Brain microvascular endothelial cell (primary cell): ENCODE results near the gene ATF7IP.
"Not testable (repeated sequence)": the region's sequence is repeated elsewhere in the genome, so short reads cannot be mapped to it uniquely, and the experiment has no call there.

ENCODE experiments used
- DNase-seq: peaks from one replicate; pipeline ENCODE4 v3.0.0-alpha.2; 2020
- H3K27ac ChIP-seq: fragments of 250-450 bp; sonication (Bioruptor Pico); 2 replicates; pipeline ENCODE4 v1.5.1; 2020; ENCODE audit warnings: mild to moderate bottlenecking, moderate library complexity
- H3K27me3 ChIP-seq: fragments of 250-450 bp; sonication (Bioruptor Pico); replicated peaks from 2 replicates; pipeline ENCODE4 v1.5.1; 2020; ENCODE audit warnings: mild to moderate bottlenecking
- H3K36me3 ChIP-seq: fragments of 250-450 bp; sonication (Bioruptor Pico); replicated peaks from 2 replicates; pipeline ENCODE4 v1.5.1; 2020; ENCODE audit warnings: mild to moderate bottlenecking
- H3K4me3 ChIP-seq: 2 replicates; pipeline ENCODE4 v1.5.1; 2011; ENCODE audit warnings: low read depth, mild to moderate bottlenecking, control low read depth, low read length, moderate library complexity
- CTCF ChIP-seq: IDR thresholded peaks from 2 replicates; pipeline ENCODE4 v1.5.1; 2011; ENCODE audit warnings: low read depth, mild to moderate bottlenecking, moderate library complexity, low read length, control low read depth, inconsistent platforms; ENCODE audit errors: missing control alignments
- in situ Hi-C: cut with HindIII; loops from 2 replicates; pipeline ENCODE4 v1.10.0; 2017; ENCODE audit warnings: low sequenced_read_pairs, low pct_ligation_motif_present

Gene ATF7IP

GRCh38 chr12:14403293-14403692 is 37.8 kb downstream of the ATF7IP start:
- no peak overlapping the region for H3K4me3 ChIP-seq
- in situ Hi-C loops: no loop called here

GRCh38 chr12:14403711-14404196 is 38.3 kb downstream of the ATF7IP start:
- Histone ChIP-seq H3K27me3 (no peaks in the 10 kb centered on the region), H3K36me3 (no peaks in the 10 kb centered on the region), H3K27ac (peak overlapping the region; percentile 48), H3K4me3 (no peak overlapping the region)
- DNase-seq: peak; percentile 83
- in situ Hi-C loops: no loop called here
- TF ChIP-seq CTCF: no peak

More at GRCh38 chr12:14403293-14403692, 37.8 kb downstream of the ATF7IP start:
- DNase-seq: no peak
- Histone ChIP-seq H3K27me3 (no peaks in the 10 kb centered on the region), H3K27ac (peak overlapping the region; percentile 48), H3K36me3 (no peaks in the 10 kb centered on the region)
- no peak for TF ChIP-seq CTCF

GRCh38 chr12:14405407-14405806 is 39.9 kb downstream of the ATF7IP start:
- H3K36me3 ChIP-seq: not testable (repeated sequence)

GRCh38 chr12:14408208-14408607 is 42.7 kb downstream of the ATF7IP start:
- Histone ChIP-seq H3K27me3 (no peaks in the 10 kb centered on the region), H3K4me3 (no peak overlapping the region), H3K36me3 (no peaks in the 10 kb centered on the region), H3K27ac (no peak overlapping the region)
- no peak for DNase-seq
- no peak for TF ChIP-seq CTCF
- in situ Hi-C loops: no loop called here

More at GRCh38 chr12:14405407-14405806, 39.9 kb downstream of the ATF7IP start:
- H3K27ac ChIP-seq, H3K27me3 ChIP-seq, in situ Hi-C loops, H3K4me3 ChIP-seq, DNase-seq: not testable (repeated sequence)

- in situ Hi-C loops: no loop called here
- peak overlapping the region; percentile 77 for H3K27ac ChIP-seq
- no peak for TF ChIP-seq CTCF
- no peak overlapping the region for H3K4me3 ChIP-seq
- H3K36me3 ChIP-seq: no peaks in the 10 kb centered on the region
- no peaks in the 10 kb centered on the region for H3K27me3 ChIP-seq
- peak; percentile 69 for DNase-seq
Measured at GRCh38 chr12:14410177-14410576, 44.7 kb downstream of the ATF7IP start.

- H3K36me3 ChIP-seq: no peaks in the 10 kb centered on the region
- no peak overlapping the region for H3K4me3 ChIP-seq
- in situ Hi-C loops: no loop called here
- no peak for DNase-seq
- no peaks in the 10 kb centered on the region for H3K27me3 ChIP-seq
- peak overlapping the region; percentile 77 for H3K27ac ChIP-seq
- no peak for TF ChIP-seq CTCF
Measured at GRCh38 chr12:14410841-14411569, 45.5 kb downstream of the ATF7IP start.
